SK-N-SH (cell line): Measurements from ENCODE around the gene TPRG1L.

Experiments used
- CTCF ChIP-seq: fragments of 200-600 bp; sonication (generic); IDR thresholded peaks from 2 replicates; pipeline ENCODE4 v1.6.1; 2017; ENCODE audit warnings: antibody characterized with exemption, mild to moderate bottlenecking, moderate library complexity
- EZH2phosphoT487 ChIP-seq: fragments of 200-600 bp; sonication (generic); IDR thresholded peaks from 2 replicates; pipeline ENCODE4 v1.6.1; 2017; ENCODE audit warnings: low read depth, mixed run types, mild to moderate bottlenecking, antibody characterized with exemption, moderate library complexity, borderline replicate concordance
- JUND ChIP-seq: IDR thresholded peaks from 2 replicates; pipeline ENCODE4 v1.4.0; 2012
- REST ChIP-seq: IDR thresholded peaks from 2 replicates; pipeline ENCODE4 v1.6.1; 2012; ENCODE audit warnings: mild to moderate bottlenecking, low read depth, low read length, moderate library complexity
- TCF12 ChIP-seq: IDR thresholded peaks from 2 replicates; pipeline ENCODE4 v1.4.0; 2012

GRCh38 chr1:3645247-3645646 lies 20.4 kb downstream of the TPRG1L start:
- no peak for TF ChIP-seq JUND
- no peak for TF ChIP-seq TCF12
- no peak for TF ChIP-seq CTCF
- TF ChIP-seq EZH2phosphoT487 = no peak
- no peak for TF ChIP-seq REST
